Activated CD4-positive, alpha-beta memory T cell treated with anti-CD3 and anti-CD28 coated beads, Interleukin-2, amount 10 ng/mL, durations not matched to agents 7 days and 5 days (primary cell): ENCODE measurements around the gene ALG8. TPM values are rescaled to one million over a fixed set of nuclear protein-coding genes. Genes with fewer than 3 reads are reported as not detected.
"Not testable (repeated sequence)": the region's sequence is repeated elsewhere in the genome, so short reads cannot be mapped to it uniquely, and the experiment has no call there.

Experiments used
- CTCF ChIA-PET: fragments of 350-600 bp; sonication (Branson Sonifier 250); formaldehyde crosslinking; loops from one replicate; lab custom pipeline; 2021; ENCODE audit warnings: antibody characterized with exemption, inconsistent platforms; lab: Charles Lee
- POLR2A ChIA-PET: fragments of 350-600 bp; sonication (Branson Sonifier 250); formaldehyde crosslinking; loops from one replicate; lab custom pipeline; 2021; ENCODE audit warnings: antibody characterized with exemption; lab: Charles Lee
- DNase-seq: peaks from one replicate; pipeline ENCODE4 v3.0.0-alpha.2; 2020
- H3K27ac Mint-ChIP-seq: one replicate; pipeline ENCODE4 v1.8.0; 2021; ENCODE audit warnings: mild to moderate bottlenecking, mixed read lengths
- H3K27me3 Mint-ChIP-seq: one replicate; pipeline ENCODE4 v1.8.0; 2021; ENCODE audit warnings: mixed read lengths
- H3K36me3 Mint-ChIP-seq: one replicate; pipeline ENCODE4 v1.8.0; 2021; ENCODE audit warnings: low read depth, mixed read lengths
- H3K4me1 Mint-ChIP-seq: one replicate; pipeline ENCODE4 v1.8.0; 2021; ENCODE audit warnings: mixed read lengths
- H3K4me3 Mint-ChIP-seq: one replicate; pipeline ENCODE4 v1.8.0; 2021; ENCODE audit warnings: mild to moderate bottlenecking, mixed read lengths
- H3K9me3 Mint-ChIP-seq: one replicate; pipeline ENCODE4 v1.8.0; 2021; ENCODE audit warnings: mixed read lengths
- total RNA-seq, 2 experiments: library from RNA; stranded (reverse); gene quantifications; one replicate each; pipeline ENCODE4 v1.2.3, GENCODE V29; 2021

ALG8 gene
- total RNA-seq: 10 to 100 TPM; 40.2 to 48.1 TPM

DNA sequence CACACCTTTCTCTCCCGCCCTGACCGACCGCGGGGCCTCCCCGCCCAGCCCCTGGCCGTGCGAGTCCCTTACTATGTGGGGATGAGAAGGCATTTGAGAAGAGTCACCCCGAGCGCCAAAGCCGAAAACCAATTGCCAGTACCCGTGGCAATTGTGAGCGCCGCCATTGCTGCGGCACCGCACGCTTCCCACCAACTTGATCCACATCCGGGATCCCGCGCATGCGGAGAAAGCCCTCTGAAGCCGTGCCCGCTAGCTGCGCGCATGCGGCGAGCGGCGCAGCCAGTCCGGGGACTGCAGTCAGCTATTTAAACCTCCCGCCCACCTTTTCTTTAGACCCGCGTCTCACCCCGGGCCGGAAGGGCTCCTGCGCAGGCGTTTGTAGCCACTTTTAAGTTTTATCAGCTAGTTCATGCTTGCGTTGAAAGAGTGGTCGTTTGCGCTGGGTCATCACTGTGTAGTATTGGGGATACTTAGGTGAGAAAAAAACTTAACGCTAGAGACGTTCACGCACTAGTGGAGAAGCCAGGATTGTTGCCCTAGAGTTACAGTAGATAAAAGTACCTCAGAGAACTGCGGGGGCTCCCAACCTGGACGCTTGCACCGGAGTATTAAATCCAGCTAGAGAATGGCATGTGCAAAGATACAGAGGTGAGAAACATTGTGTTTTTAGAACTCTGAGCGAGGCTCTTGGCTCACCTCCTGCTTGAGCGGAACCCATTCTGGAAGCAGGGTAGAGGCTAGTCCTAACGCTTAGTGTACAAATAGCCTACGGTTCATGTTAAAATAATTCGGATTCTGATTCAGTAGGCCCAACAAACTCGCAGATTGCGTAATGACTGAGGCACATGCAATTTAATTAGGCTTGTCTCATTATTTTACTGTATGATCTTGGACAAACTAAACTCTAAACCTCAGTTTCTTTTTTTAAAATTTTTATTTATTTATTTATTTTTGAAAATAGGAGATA lies at the start of gene ALG8:
Gene ALG8, minus strand, starts transcription at position 205 of the 970 bp plus-strand sequence. Its CDS starts 38 bp downstream, at position 167.
- peak within 1 kb of the TSS; percentile 91 for H3K27ac Mint-ChIP-seq
- peaks cover 52% of the 10 kb centered on the region for H3K4me1 Mint-ChIP-seq
- H3K27me3 Mint-ChIP-seq: no peaks in the 10 kb centered on the region
- peak; percentile 96 for DNase-seq
- H3K9me3 Mint-ChIP-seq: peaks cover 2% of the 10 kb centered on the region
- POLR2A ChIA-PET: interaction anchor here (0.9 to 3.4 kb wide), 20 partner anchors 8 to 435 kb away, joined by 3 to 27 read pairs (median 4); partner anchors contain the start of genes GAB2, INTS4, KCTD21 and NARS2
- peak within 1 kb of the TSS; percentile 85 for H3K4me3 Mint-ChIP-seq
- CTCF ChIA-PET: interaction anchor here (0.7 to 3.0 kb wide), 8 partner anchors 11 to 434 kb away, joined by 3 to 20 read pairs (median 5); partner anchors contain the start of genes INTS4, KCTD21, NARS2 and USP35
- H3K36me3 Mint-ChIP-seq: peaks cover 50% of the 10 kb centered on the region

DNA sequence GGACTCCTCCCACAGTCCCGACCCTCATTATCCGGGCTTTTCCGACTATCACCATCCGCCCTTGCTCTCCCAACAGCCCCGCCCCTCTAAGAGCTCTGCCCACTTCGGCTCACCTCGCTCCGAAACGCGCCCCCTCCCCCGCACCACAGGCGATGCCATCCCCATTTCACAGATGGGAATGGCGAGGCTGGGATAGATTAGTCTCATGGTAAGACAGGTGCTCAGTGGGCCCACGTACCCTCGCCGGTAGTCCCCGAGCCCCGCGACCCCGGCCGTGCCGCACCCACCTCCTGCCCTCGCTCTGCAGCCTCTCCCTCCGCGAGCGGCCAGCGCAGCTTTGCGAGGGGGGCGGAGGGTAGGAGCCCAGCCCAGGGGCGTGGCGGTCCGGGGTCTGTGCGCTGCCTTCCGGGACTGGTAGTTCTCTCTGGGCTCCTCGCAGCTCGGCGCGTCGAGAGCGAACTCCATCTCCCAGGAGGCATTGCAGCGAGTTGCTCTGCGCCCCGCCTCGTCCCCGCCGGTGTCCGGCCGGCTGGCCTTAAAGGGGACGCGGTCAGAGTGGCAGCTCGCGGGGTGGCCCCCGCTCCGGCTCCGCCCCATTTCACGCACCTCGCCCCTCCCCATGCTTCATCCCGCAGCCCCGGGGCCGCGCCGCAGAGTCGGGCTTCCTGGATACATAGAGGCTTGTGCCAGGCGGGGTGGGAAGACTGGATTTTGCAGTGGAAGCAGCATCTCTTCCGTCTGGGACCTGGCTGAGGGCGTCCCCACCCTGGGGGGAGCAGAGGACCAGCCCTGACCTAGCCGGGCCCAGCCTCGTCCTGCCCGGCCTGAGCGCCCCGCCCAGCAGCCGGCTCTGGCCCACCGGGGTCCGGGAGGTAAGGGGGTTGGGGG lies 49.1 kb upstream of the ALG8 start, which contains the start of the genes KCTD21 and USP35:
Gene KCTD21, minus strand, starts transcription at position 341 of the 888 bp plus-strand sequence. CDS start 14,072 bp downstream, outside the sequence.
Gene USP35, plus strand, starts transcription at position 634 of the 888 bp plus-strand sequence. CDS start 7,327 bp downstream, outside the sequence.
- Mint-ChIP-seq H3K36me3 (peaks cover 2% of the 10 kb centered on the region), H3K27ac (peak within 1 kb of the TSS; percentile 82), H3K4me3 (peak within 1 kb of the TSS; percentile 98), H3K9me3 (no peaks in the 10 kb centered on the region), H3K27me3 (no peaks in the 10 kb centered on the region), H3K4me1 (peaks cover 48% of the 10 kb centered on the region)
- ChIA-PET CTCF (interaction anchor here (0.9 to 1.8 kb wide), 7 partner anchors 43 to 376 kb away, joined by 3 to 16 read pairs (median 4); partner anchors contain the start of gene ALG8), POLR2A (interaction anchor here (0.6 to 3.9 kb wide), 12 partner anchors 11 to 386 kb away, joined by 3 to 27 read pairs (median 4); partner anchors contain the start of genes ALG8, INTS4, NARS2 and RSF1)
- peak; percentile 93 for DNase-seq

DNA sequence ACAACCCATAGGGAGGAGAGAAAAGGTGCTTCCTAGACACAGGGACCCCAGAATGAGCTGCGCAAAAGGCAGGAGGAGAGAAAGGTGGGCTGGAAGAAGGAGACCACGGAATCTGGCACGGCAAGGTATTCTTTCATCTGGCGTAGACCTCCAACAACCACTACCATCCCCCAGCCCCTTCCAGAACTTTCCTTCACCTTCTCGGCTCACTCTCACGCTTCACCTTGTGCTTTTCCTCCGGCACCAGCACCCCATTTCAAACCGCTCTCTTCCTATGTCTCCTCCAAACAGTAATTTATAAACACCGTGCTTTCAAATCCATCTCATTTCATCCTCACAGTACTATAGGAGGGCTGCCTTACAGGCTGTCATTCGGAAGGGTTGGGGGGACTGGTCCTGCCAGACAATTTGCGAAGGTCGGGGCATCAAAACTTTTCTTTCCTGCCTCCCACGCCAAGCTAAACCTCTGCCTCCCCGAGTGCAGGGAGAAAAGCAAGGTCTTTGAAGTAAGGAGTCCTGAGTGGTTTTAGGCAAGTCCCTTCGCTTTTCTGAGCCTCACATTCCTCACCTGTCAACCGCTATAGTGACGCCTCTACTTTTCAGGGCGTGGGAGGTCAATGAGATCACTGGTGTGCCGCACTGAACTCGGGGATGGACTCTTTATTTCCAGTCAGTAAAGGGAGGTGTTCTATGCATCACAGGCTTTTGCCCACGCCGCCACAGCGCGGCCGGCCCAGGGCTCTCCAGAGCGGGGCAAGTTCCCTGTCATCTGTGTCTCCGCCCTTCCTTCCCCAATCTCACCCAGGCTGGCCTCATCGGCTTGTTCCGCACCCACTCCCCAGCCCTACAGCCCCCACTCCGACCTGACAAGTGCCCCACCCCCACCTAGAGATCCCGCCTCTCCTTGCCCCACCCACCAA lies 48.2 kb upstream of the ALG8 start:
- Mint-ChIP-seq H3K27ac (peak overlapping the region; percentile 82), H3K9me3 (no peaks in the 10 kb centered on the region), H3K4me3 (peak overlapping the region; percentile 98), H3K27me3 (no peaks in the 10 kb centered on the region), H3K36me3 (peaks cover 6% of the 10 kb centered on the region), H3K4me1 (peaks cover 43% of the 10 kb centered on the region)
- CTCF ChIA-PET: interaction anchor here (0.9 to 1.8 kb wide), 5 partner anchors 42 to 377 kb away, joined by 3 to 16 read pairs (median 4); partner anchors contain the start of gene ALG8
- DNase-seq: no peak
- POLR2A ChIA-PET: interaction anchor here (0.6 to 3.9 kb wide), 13 partner anchors 12 to 387 kb away, joined by 3 to 27 read pairs (median 4); partner anchors contain the start of genes ALG8, INTS4, NARS2 and RSF1

DNA sequence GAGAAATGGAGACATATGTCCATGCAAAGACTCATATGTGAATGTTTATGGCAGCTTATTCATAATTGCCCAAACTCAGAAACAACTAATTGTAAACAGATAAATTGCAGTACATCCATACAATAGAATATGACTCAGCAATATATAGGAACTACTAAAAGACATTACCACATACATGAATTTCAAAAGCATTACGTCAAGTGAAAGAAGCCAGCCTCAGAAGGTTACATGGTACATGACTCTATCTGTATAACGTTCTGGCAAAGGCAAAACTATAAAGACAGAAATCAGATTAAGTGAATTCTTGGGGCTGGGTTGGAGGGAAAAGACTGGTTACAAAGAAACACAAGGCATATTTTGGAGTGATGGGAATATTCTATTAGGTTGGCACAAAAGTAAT lies 41.8 kb upstream of the ALG8 start:
- POLR2A ChIA-PET: no interaction called here
- Mint-ChIP-seq H3K4me1 (peaks cover 2% of the 10 kb centered on the region), H3K9me3 (peaks cover 5% of the 10 kb centered on the region), H3K27ac (no peak overlapping the region), H3K27me3 (no peaks in the 10 kb centered on the region), H3K4me3 (no peak overlapping the region), H3K36me3 (peaks cover 36% of the 10 kb centered on the region)
- no peak for DNase-seq
- CTCF ChIA-PET: no interaction called here

DNA sequence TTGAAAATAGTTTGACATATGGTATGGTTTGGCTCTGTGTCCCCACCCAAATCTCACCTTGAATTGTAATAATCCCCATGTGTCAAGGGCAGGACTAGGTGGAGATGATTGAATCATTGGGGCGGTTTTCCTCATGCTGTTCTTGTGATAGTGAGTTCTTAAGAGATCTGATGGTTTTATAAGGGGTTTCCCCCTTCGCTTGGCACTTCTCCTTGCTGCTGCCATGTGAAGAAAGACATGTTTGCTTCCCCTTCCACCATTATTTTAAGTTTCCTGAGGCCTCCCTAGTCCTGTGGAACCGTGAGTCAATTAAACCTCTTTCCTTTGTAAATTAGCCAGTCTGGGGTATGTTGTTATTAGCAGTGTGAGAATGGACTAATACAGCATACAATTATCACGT lies 41.3 kb upstream of the ALG8 start:
- no peak overlapping the region for H3K27ac Mint-ChIP-seq

DNA sequence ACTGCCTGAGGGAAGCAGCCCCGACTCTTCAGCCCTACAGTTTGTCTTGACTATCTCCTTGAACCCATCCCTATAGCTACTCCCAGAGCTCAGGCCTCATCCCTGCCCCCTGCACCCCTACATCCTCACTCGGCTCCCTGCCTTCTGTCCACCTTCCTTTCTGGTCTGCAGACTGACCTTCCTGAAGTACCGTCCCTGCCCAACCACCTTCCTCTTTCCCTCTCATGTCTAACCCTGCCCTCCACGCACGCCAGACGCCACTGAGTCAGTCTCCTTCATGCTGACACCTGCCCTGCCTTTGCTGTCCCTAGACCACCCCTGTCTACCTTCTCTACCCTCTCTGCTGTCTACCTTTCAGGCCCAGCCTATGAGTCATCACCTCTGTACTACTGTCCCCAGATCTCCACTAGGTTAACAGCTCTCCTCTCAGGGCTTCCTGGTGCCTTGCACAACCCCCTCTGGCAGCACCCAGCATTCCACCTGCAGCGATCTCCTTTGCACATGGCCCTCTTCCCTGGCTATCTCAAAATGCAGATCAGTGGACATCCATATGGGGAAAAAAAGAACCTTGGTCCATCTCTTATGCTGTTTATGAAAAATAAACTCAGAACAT lies 40.1 kb upstream of the ALG8 start:
- POLR2A ChIA-PET: no interaction called here
- H3K4me1 Mint-ChIP-seq: no peaks in the 10 kb centered on the region
- peaks cover 38% of the 10 kb centered on the region for H3K36me3 Mint-ChIP-seq
- DNase-seq: no peak
- H3K9me3 Mint-ChIP-seq: peaks cover 5% of the 10 kb centered on the region
- CTCF ChIA-PET: no interaction called here
- no peaks in the 10 kb centered on the region for H3K27me3 Mint-ChIP-seq
- no peak overlapping the region for H3K27ac Mint-ChIP-seq
- no peak overlapping the region for H3K4me3 Mint-ChIP-seq

More for the DNA sequence above, 41.3 kb upstream of the ALG8 start:
- CTCF ChIA-PET: no interaction called here
- peaks cover under 1% of the 10 kb centered on the region for H3K4me1 Mint-ChIP-seq
- peaks cover 38% of the 10 kb centered on the region for H3K36me3 Mint-ChIP-seq
- H3K4me3 Mint-ChIP-seq: no peak overlapping the region
- no peaks in the 10 kb centered on the region for H3K27me3 Mint-ChIP-seq
- no peak for DNase-seq
- POLR2A ChIA-PET: no interaction called here
- H3K9me3 Mint-ChIP-seq: peaks cover 5% of the 10 kb centered on the region

DNA sequence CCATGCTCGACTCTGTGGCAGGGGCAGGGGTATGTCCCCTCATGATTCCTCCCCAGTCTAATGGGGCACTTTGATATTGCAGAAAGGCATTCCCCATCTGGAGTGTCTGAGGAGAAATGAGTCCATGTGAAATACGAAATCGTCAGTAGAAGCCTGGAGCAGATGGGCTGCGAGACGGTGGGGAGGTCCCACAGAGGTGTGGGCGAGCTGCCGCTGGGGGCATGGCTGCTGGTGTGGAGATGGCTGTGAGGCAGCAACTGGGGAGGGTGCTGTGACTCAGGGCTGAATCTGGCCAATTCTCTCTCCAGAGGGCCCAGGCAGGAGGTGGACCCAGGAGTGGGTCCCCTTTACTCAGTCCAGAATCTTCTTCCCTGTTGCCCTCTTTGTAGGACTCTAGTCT lies 37.8 kb upstream of the ALG8 start:
- H3K36me3 Mint-ChIP-seq: peaks cover 43% of the 10 kb centered on the region
- H3K4me1 Mint-ChIP-seq: no peaks in the 10 kb centered on the region
- no peaks in the 10 kb centered on the region for H3K27me3 Mint-ChIP-seq
- no peak overlapping the region for H3K4me3 Mint-ChIP-seq
- no peak for DNase-seq
- H3K27ac Mint-ChIP-seq: no peak overlapping the region
- CTCF ChIA-PET: no interaction called here
- POLR2A ChIA-PET: no interaction called here
- peaks cover 5% of the 10 kb centered on the region for H3K9me3 Mint-ChIP-seq

DNA sequence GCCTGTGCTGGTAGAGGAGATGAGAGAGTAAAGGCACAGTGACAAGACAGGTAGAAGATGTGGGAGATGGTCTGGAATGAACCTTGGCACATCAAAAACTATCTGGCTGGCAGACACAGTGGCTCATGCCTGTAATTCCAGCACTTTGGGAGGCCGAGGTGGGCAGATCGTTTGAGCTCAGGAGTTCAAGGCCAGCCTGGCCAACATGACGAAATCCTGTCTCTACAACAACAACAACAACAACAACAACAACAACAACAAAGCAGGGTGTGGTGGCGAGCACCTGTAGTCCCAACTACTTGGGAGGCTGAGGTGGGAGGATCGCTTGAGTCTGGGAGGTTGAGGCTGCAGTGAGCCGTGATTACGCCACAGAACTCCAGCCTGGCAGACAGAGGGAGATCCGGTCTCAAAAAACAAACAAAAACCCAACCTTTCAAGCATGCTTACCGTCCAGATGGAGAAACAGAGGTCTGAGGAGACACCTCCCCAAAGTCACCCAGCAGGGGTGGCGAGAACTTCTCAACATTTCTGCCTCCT lies 37.2 kb upstream of the ALG8 start:
- DNase-seq: no peak
- CTCF ChIA-PET: no interaction called here
- H3K27me3 Mint-ChIP-seq: no peaks in the 10 kb centered on the region
- H3K4me1 Mint-ChIP-seq: no peaks in the 10 kb centered on the region
- no peak overlapping the region for H3K27ac Mint-ChIP-seq
- H3K9me3 Mint-ChIP-seq: peaks cover 5% of the 10 kb centered on the region
- POLR2A ChIA-PET: no interaction called here
- peaks cover 43% of the 10 kb centered on the region for H3K36me3 Mint-ChIP-seq
- no peak overlapping the region for H3K4me3 Mint-ChIP-seq

DNA sequence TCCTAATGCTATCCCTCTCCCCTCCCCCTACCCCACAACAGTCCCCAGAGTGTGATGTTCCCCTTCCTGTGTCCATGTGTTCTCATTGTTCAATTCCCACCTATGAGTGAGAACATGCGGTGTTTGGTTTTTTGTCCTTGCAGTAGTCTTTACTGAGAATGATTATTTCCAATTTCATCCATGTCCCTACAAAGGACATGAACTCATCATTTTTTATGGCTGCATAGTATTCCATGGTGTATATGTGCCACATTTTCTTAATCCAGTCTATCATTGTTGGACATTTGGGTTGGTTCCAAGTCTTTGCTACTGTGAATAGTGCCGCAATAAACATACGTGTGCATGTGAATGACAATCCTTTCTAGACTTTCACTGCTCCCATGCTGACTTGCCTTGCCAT lies 36.4 kb upstream of the ALG8 start:
- H3K9me3 Mint-ChIP-seq, H3K4me1 Mint-ChIP-seq, POLR2A ChIA-PET, H3K27ac Mint-ChIP-seq, DNase-seq, CTCF ChIA-PET, H3K4me3 Mint-ChIP-seq, H3K27me3 Mint-ChIP-seq: not testable (repeated sequence)
- peaks cover 38% of the 10 kb centered on the region for H3K36me3 Mint-ChIP-seq

DNA sequence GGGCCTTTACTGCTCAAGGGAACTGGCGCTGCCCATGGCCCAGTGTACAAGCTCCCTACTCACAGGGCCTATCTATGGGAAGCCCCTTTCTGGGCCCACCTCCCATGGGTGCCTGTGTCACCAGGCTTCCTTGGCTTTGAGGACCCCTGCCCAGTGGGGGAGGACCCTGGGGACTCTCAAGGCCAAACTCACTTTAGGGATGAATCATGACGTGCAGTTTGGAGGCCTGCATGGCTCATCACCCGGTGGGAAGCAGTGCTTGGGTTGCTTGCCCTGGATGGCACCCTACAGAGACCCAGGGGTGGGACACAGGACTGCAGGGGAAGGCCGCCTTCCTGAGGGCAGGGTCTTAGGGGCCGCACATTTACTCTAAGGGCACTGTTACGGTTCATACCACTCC lies 32.5 kb upstream of the ALG8 start:
- H3K4me1 Mint-ChIP-seq: no peaks in the 10 kb centered on the region
- DNase-seq: no peak
- peaks cover 23% of the 10 kb centered on the region for H3K36me3 Mint-ChIP-seq
- H3K4me3 Mint-ChIP-seq: no peak overlapping the region
- CTCF ChIA-PET: no interaction called here
- POLR2A ChIA-PET: no interaction called here
- no peaks in the 10 kb centered on the region for H3K9me3 Mint-ChIP-seq
- H3K27me3 Mint-ChIP-seq: no peaks in the 10 kb centered on the region
- no peak overlapping the region for H3K27ac Mint-ChIP-seq

DNA sequence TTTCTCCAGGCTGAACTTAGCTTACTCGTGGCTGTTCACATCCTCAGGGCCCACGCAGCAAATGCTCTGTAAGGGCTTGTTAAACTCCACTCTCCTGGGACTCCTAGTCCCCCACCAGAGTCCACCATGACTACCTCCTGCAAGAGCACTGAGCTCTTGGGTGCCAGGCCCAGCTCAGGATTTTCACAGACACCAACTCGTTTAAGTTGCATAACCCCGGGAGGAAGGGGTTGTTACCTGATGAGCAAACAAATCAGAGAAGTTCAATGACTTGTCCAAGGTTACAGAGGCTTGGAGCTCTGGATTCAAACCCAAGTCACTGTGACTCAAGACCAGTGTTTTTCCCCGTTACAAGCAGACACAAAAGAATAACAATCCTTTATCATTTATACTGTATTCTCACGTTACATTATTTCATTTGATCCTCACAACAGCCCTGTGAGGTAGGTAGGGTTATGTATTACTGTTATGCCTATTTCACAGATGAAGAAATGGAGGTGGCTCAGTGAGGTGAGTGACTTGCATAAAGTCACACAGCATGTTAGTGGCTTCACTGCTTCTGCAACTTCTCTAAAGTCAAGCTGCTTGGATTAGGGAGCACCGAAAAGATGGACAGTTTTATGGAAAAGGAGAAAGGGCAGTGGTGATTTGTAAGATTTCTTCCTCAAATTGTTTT lies 31.6 kb upstream of the ALG8 start:
- no peak for DNase-seq
- H3K27ac Mint-ChIP-seq: no peak overlapping the region
- ChIA-PET POLR2A (no interaction called here), CTCF (no interaction called here)
- peaks cover 14% of the 10 kb centered on the region for H3K36me3 Mint-ChIP-seq
- no peak overlapping the region for H3K4me3 Mint-ChIP-seq
- H3K27me3 Mint-ChIP-seq: no peaks in the 10 kb centered on the region
- no peaks in the 10 kb centered on the region for H3K4me1 Mint-ChIP-seq
- no peaks in the 10 kb centered on the region for H3K9me3 Mint-ChIP-seq
